Measurements from ENCODE around the gene COL13A1. TPM values are rescaled to one million over a fixed set of nuclear protein-coding genes. Genes with fewer than 3 reads are reported as not detected.

Gene COL13A1
- total and polyA plus RNA-seq, 2 experiments from 2014 or later = 5.2 to 8.6 TPM

DNA sequence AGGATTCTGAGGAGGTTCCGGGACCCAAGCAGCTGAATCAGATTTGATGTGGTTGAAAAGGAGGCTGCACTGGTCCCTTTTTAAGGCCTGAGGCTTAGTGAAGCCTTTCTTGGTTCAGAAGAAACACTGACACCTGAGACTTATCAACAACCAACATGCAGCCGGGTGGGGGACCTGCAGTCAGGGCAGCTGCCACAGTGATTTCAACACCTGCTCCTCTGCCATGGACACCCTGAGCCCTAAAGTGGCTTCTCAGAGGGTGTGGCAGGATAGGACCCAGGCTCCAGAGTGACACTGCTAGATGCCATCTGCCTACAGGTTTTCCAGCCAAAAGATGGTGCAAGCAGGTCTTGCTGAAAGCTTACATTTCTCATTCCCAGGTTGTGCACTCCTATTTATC, 99.3 kb downstream of the COL13A1 start:
- H3K4me3 Mint-ChIP-seq = no peak overlapping the region
- DNase-seq (ENCODE audit: low spot score) (no peak), ATAC-seq (no peak)
- Histone ChIP-seq H3F3A (replicated peaks; ENCODE audit: low read depth) (no peaks in the 10 kb centered on the region), H3K4me2 (no peak overlapping the region), H3K79me2 (replicated peaks; ENCODE audit: insufficient read depth) (no peaks in the 10 kb centered on the region), H2AFZ (peak overlapping the region; percentile 48; the same call in 1 of the 2 replicates), H3K27me3 (ENCODE audit: insufficient read depth) (no peaks in the 10 kb centered on the region), H4K20me1 (replicated peaks; ENCODE audit: insufficient read depth) (no peaks in the 10 kb centered on the region), H3K9me2 (ENCODE audit: insufficient read depth) (no peaks in the 10 kb centered on the region), H3K36me3 (ENCODE audit: insufficient read depth) (no peaks in the 10 kb centered on the region), H3K4me1 (ENCODE audit: insufficient read depth) (peaks cover 20% of the 10 kb centered on the region), H3K27ac (ENCODE audit: low read depth) (no peak overlapping the region), H3K4me3 (no peak overlapping the region)
- no peaks in the 10 kb centered on the region; the same call in 2 of the 3 replicates for H3K36me3 Mint-ChIP-seq (ENCODE audit: low read depth)
- H3K9me3 Mint-ChIP-seq = no peaks in the 10 kb centered on the region
- H3K27ac Mint-ChIP-seq = no peak overlapping the region
- peaks cover 45% of the 10 kb centered on the region for H3K4me1 Mint-ChIP-seq
- TF ChIP-seq, protein P1, sequence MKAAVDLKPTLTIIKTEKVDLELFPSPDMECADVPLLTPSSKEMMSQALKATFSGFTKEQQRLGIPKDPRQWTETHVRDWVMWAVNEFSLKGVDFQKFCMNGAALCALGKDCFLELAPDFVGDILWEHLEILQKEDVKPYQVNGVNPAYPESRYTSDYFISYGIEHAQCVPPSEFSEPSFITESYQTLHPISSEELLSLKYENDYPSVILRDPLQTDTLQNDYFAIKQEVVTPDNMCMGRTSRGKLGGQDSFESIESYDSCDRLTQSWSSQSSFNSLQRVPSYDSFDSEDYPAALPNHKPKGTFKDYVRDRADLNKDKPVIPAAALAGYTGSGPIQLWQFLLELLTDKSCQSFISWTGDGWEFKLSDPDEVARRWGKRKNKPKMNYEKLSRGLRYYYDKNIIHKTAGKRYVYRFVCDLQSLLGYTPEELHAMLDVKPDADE (IDR thresholded peaks at IDR 0.05) = no peak
- TF ChIP-seq, protein P2, sequence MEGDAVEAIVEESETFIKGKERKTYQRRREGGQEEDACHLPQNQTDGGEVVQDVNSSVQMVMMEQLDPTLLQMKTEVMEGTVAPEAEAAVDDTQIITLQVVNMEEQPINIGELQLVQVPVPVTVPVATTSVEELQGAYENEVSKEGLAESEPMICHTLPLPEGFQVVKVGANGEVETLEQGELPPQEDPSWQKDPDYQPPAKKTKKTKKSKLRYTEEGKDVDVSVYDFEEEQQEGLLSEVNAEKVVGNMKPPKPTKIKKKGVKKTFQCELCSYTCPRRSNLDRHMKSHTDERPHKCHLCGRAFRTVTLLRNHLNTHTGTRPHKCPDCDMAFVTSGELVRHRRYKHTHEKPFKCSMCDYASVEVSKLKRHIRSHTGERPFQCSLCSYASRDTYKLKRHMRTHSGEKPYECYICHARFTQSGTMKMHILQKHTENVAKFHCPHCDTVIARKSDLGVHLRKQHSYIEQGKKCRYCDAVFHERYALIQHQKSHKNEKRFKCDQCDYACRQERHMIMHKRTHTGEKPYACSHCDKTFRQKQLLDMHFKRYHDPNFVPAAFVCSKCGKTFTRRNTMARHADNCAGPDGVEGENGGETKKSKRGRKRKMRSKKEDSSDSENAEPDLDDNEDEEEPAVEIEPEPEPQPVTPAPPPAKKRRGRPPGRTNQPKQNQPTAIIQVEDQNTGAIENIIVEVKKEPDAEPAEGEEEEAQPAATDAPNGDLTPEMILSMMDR (conservative IDR thresholded peaks at IDR 0.05; ENCODE audit: low read depth in 2 of 2) = no peak
- no peak for TF ChIP-seq ZNF331 (CRISPR knock-in tag; IDR thresholded peaks at IDR 0.05; ENCODE audit: low read depth)
- TF ChIP-seq NANOG (IDR thresholded peaks at IDR 0.05; ENCODE audit: borderline replicate concordance) = no peak
- TF ChIP-seq, protein P3, sequence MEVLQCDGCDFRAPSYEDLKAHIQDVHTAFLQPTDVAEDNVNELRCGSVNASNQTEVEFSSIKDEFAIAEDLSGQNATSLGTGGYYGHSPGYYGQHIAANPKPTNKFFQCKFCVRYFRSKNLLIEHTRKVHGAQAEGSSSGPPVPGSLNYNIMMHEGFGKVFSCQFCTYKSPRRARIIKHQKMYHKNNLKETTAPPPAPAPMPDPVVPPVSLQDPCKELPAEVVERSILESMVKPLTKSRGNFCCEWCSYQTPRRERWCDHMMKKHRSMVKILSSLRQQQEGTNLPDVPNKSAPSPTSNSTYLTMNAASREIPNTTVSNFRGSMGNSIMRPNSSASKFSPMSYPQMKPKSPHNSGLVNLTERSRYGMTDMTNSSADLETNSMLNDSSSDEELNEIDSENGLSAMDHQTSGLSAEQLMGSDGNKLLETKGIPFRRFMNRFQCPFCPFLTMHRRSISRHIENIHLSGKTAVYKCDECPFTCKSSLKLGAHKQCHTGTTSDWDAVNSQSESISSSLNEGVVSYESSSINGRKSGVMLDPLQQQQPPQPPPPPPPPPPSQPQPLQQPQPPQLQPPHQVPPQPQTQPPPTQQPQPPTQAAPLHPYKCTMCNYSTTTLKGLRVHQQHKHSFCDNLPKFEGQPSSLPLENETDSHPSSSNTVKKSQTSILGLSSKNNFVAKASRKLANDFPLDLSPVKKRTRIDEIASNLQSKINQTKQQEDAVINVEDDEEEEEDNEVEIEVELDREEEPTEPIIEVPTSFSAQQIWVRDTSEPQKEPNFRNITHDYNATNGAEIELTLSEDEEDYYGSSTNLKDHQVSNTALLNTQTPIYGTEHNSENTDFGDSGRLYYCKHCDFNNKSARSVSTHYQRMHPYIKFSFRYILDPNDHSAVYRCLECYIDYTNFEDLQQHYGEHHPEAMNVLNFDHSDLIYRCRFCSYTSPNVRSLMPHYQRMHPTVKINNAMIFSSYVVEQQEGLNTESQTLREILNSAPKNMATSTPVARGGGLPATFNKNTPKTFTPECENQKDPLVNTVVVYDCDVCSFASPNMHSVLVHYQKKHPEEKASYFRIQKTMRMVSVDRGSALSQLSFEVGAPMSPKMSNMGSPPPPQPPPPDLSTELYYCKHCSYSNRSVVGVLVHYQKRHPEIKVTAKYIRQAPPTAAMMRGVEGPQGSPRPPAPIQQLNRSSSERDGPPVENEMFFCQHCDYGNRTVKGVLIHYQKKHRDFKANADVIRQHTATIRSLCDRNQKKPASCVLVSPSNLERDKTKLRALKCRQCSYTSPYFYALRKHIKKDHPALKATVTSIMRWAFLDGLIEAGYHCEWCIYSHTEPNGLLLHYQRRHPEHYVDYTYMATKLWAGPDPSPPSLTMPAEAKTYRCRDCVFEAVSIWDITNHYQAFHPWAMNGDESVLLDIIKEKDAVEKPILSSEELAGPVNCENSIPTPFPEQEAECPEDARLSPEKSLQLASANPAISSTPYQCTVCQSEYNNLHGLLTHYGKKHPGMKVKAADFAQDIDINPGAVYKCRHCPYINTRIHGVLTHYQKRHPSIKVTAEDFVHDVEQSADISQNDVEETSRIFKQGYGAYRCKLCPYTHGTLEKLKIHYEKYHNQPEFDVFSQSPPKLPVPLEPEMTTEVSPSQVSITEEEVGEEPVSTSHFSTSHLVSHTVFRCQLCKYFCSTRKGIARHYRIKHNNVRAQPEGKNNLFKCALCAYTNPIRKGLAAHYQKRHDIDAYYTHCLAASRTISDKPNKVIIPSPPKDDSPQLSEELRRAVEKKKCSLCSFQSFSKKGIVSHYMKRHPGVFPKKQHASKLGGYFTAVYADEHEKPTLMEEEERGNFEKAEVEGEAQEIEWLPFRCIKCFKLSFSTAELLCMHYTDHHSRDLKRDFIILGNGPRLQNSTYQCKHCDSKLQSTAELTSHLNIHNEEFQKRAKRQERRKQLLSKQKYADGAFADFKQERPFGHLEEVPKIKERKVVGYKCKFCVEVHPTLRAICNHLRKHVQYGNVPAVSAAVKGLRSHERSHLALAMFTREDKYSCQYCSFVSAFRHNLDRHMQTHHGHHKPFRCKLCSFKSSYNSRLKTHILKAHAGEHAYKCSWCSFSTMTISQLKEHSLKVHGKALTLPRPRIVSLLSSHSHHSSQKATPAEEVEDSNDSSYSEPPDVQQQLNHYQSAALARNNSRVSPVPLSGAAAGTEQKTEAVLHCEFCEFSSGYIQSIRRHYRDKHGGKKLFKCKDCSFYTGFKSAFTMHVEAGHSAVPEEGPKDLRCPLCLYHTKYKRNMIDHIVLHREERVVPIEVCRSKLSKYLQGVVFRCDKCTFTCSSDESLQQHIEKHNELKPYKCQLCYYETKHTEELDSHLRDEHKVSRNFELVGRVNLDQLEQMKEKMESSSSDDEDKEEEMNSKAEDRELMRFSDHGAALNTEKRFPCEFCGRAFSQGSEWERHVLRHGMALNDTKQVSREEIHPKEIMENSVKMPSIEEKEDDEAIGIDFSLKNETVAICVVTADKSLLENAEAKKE (CRISPR knock-in tag; IDR thresholded peaks at IDR 0.05) = no peak
- TF ChIP-seq JUNB (IDR thresholded peaks at IDR 0.05; ENCODE audit: unreplicated experiment) = no peak
- no peak for TF ChIP-seq CREB1 (CRISPR knock-in tag; IDR thresholded peaks at IDR 0.05; ENCODE audit: low read depth)
- TF ChIP-seq STAT1 (IDR thresholded peaks at IDR 0.05; ENCODE audit: unreplicated experiment) = no peak
- no peak for TF ChIP-seq POLR2AphosphoS5 (IDR thresholded peaks at IDR 0.05; ENCODE audit: low read depth)
- TF ChIP-seq, protein P4, sequence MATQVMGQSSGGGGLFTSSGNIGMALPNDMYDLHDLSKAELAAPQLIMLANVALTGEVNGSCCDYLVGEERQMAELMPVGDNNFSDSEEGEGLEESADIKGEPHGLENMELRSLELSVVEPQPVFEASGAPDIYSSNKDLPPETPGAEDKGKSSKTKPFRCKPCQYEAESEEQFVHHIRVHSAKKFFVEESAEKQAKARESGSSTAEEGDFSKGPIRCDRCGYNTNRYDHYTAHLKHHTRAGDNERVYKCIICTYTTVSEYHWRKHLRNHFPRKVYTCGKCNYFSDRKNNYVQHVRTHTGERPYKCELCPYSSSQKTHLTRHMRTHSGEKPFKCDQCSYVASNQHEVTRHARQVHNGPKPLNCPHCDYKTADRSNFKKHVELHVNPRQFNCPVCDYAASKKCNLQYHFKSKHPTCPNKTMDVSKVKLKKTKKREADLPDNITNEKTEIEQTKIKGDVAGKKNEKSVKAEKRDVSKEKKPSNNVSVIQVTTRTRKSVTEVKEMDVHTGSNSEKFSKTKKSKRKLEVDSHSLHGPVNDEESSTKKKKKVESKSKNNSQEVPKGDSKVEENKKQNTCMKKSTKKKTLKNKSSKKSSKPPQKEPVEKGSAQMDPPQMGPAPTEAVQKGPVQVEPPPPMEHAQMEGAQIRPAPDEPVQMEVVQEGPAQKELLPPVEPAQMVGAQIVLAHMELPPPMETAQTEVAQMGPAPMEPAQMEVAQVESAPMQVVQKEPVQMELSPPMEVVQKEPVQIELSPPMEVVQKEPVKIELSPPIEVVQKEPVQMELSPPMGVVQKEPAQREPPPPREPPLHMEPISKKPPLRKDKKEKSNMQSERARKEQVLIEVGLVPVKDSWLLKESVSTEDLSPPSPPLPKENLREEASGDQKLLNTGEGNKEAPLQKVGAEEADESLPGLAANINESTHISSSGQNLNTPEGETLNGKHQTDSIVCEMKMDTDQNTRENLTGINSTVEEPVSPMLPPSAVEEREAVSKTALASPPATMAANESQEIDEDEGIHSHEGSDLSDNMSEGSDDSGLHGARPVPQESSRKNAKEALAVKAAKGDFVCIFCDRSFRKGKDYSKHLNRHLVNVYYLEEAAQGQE (IDR thresholded peaks at IDR 0.05; ENCODE audit: unreplicated experiment) = no peak
- peaks cover 22% of the 10 kb centered on the region for H3K27me3 Mint-ChIP-seq (ENCODE audit: insufficient read depth, low read depth, poor library complexity)
